Left forelimb (tissue), 1 donor: Measurements from ENCODE around the gene C17orf113.

Source experiments
- DNase-seq: peaks from one replicate; pipeline ENCODE4 v3.0.0-alpha.2; 2018; ENCODE audit warnings: low spot score

Gene C17orf113

DNA sequence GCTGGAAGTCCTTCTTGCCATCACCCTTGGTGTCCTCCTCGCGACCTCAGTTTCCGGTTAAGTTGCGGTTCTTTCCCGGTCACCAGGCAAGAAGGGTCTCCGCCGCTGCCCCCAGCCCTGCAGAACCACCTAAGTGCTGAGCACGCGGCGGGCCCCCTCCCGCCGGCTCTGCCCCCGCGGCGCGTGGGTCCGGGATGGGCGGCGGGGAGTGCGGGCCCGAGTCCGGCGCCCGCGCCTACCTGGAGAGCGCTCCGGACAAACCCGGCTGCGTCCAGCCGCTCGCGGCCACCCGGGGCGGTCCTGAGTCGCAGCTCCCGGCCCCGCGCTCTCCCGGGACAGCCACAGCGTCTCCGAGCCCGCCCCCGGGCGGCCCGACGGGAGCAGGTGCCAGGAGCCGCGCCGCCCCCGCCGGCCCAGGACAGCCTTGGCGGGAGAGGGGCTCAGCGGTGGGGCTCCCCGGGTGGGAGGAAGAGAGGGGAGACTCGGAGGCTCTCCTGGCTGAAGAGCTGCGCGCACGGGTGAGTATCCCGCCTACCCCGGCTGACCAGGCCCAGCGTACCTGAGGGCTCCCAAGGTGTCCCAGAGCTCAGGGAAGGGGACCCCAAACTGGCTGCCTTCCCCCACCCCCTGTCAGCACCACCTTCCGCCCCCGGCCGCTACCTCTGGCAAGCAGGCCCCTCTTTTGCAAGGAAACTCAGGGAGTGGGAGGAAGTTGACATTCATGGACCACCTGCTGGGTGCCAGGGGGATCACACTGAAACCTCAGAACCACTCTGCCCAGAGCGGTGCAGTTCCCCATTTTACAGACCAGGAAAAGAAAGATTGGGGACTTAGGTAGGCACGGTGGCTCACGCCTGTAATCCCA lies 22.2 kb upstream of the C17orf113 start:
- no peak for DNase-seq

DNA sequence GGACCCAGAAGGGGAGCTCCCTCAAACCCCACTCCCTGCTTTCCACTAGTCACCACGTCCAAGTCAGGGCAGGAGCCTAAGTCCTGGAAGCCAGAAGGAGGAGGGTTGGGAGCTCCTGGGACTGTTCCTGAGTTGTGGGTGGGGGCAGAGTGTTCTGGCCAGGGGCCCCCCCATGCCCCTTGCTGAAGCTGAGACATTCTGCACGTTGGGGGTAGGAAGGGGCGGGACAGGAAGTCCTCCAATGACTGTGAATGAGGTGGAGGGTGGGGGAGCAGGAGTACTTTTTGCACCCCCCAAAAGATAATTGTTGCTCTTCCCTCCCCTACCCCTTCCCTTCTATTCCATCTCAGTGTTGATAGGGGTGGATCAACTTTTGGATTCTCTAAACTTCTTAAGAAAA lies 21.4 kb upstream of the C17orf113 start:
- DNase-seq, result no peak

DNA sequence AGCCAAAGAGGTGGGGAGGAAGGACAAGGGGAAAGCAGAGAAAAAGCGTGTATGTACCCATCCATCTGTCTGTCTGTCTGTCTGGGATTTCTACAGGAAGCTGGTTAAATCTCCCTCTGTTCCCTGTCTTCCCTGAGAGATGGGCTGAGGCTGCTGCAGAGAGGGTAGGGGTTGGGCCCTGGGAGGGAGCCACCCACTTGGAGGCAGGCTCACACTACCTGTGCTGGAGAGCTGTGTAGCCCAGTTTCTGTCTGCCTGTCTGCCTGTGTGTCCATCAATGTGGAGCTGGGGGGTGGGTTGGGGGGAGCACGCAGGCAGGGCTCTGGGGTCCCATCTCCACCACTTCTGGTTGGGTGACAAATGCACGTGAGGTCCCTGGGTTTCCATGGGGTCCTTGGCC lies 18.6 kb upstream of the C17orf113 start:
- no peak for DNase-seq

DNA sequence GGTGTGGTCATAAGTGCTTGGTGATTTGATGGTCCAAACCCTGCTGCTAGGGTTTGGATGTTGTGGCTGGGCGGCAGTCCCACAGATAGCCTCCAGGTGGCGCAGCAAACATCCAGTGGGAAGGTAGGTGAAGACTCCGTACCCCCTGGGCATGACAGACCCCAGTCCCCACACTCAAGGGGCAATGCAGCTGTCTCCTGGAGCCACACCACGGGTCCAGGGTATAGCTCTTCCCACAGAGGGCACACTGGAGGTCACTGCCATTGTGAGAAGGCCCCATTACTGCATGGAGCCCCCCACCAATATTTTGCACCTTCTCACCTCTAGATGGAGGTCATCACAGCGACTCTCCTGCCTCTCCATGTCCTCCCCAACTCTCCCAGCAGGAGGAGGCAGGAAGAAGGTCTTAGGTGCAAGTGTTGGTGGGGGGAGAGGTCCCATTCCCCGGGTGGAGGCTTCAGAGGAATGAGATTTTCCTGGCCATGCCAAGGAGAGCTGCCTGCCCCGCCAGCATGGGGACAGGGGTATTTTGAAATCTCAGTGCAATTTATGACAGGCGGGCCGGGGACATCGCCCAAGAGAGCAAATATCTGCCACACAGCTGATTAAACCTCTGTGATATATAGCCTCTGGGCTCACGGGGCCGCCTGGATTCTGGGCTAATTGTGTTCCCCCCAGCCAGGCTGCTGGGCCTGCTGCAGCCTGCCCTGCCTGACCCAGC lies 17.1 kb upstream of the C17orf113 start:
- no peak for DNase-seq

DNA sequence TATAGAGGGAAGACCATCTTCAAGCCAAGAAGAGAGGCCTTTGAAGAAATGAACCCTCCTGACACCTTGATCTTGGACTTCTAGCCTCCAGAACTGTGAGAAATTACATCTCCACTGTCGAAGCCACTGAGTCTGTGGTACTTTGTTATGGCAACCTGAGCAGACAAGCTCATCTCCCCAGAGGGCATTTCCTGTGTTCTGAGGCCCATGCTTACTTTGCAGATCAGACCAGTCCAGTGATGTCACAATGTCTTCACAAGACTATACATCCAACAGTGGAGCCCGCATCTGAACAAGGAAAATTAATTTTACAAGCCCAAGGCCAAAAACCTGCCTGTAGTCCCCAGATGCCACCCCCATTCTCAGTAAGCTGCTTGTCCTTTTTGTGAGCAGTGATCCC lies 14.8 kb upstream of the C17orf113 start:
- DNase-seq, result no peak

DNA sequence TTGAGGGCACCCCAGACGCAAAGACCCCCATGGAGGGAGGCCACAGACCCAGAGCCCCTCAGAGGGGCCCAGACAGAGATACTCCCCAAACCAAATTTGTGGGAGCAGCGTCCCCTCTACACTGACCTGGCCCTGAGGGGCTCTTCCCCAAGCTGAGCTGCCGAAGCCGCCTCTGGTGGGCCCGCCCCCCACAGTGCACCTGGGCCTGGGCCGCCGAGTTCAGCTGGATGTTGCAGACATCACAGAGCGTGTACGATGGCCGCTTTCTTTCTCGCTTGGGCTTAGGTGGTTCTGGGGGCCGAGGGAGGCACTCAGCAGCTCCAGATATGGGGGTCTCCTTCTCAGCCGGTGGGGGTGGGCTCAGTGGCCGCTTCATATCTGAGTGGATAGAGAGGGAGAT lies 12.3 kb upstream of the C17orf113 start:
- DNase-seq, result no peak

DNA sequence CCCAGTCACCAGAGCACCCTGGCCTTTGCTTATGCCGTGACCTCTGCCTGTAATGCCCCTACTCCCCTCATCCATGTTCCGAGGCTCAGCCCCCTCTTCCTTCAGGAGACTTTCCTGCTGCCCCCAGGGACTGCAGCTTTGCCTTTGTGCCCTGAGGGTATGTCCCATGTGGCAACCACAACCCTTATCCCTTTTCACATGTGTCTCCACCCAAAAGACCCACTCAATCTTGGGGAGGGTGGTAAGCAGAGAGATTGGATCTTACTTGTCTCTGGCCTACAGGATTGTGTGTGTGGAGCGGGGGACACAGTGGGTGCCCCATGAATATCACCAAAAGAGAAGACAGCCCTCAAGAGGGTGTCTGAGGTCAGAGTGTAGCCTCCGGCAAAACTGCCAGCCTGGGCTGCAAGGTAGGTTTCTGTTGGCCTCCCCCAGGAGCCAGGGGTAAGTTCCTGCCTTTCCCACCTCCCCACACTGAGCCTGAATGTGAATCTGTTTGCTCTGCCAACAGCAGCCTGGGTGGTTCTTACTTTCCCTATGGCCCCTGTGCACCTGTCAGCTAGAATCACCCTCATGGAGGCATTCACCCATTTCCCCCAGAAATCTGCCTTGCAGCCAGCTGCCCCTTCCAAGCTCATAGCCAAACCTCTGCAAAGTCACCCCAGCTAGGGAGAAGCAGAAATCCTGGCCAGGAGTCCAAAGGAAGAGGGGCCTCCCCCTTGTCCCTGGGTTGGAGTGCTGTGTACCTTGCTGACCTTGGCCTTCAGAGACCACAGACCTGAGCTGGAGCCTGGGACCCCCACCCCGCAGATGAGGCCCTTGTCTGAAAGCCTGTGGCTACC lies 11.5 kb upstream of the C17orf113 start:
- DNase-seq, result no peak

DNA sequence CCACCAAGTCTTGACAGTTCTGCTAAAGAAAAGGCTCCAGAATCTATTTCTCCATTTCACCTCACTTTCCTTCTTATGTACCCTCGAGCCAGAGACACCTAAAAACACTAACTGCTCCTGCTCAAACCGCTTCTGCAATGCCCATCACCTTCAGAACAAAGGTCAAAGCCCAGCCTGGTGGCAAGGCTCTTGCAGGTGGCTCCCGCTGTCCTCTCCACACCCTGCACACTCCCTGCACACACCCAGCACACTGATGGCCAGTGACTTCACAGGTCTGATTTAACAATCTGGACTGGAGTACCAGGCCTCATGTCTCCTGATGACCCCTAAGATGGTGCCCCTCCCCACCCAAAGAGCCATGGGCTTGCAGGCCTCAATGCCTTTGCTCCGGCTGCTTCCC lies 9.8 kb upstream of the C17orf113 start:
- no peak for DNase-seq

DNA sequence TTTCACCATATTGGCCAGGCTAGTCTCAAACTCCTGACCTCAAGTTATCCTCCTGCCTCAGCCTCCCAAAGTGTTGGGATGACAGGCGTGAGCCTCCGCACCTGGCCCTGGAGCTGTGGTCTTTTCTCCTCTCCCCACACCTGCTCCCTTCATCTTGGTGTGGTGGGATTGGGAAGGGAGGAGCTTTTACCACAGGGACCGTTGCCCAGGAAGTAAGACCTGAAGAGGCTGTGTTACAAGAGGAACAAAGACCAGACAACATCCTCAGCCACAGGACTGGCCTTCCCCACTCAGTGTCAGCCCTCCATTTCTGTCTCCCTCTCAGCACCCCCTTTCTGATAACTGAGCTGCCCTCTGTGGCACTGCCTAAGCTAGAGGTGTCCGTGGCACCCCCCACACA lies 9.4 kb upstream of the C17orf113 start:
- DNase-seq, result no peak

DNA sequence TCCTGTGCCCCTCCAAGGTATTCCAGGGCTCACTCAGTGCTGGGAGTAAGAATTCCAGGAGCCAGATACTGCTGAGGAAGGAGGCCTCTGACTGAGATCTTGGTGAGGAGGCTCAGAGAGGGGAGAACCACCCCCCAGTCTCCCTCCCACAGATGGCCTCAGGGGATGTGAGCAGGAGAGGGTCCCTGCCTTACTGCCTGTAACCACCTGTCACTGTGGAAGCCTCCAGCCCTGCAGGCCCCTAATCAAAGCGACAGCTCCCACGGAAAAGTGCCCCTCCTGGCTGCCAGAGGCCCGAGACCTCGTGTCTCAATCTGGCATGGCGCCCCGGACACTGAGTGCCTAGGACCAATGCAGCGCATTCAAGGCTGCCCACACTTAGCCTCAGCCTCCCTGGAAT lies 7.7 kb upstream of the C17orf113 start:
- no peak for DNase-seq

DNA sequence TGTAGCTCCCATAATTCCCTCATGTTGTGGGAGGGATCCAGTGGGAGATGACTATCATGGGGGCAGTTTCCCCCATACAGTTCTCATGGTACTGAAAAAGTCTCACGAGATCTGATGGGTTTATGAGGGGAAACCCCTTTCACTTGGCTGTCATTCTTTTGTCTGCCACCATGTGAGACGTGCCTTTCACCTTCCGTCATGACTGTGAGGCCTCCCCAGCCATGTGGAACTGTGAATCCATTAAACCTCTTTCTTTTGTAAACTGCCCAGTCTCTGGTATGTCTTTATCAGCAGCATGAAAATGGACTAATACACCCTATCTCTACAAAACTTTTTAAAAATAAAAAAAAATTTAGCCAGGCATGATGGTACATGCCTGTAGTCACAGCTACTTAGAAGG lies 6.2 kb upstream of the C17orf113 start:
- no peak for DNase-seq

DNA sequence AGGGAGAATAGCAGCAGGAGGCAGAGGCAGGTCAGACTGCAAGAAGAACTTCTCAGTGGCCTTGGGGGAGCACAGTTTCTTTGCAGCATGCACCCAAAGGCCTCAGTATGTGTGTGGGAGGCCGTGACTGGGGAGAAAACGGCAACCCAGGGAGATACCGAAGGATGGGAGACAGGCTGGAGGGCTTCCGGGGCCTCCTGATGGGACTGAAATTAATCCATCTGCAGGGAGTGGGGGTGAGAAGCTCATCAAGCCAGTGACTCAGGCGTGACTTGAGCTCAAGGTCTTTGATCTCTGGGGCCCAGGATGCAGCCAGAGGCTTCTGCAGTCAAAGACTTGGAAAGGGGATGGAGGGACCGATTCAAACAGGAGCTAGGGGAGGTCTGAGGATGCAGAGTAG lies 5.1 kb upstream of the C17orf113 start:
- no peak for DNase-seq

DNA sequence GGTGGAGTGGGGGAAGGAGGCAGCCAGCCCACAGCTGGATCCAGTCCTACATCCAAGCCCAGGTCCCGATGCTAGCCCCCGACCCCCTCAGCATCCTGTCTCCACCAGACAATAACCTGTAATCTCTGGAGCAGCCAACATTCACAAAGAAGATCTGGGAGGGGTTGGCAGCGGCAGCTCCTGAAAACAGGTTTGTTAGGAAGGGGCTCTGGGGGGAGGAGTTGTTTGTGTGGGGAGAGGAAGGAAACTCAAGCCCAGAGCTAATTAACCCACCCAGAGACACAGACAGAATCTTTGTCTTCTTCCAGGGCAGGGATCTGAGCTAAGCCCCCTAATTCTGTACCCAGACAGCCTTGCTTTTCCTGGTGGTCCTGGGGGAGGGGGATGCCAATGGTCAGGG lies 4.6 kb upstream of the C17orf113 start:
- no peak for DNase-seq

DNA sequence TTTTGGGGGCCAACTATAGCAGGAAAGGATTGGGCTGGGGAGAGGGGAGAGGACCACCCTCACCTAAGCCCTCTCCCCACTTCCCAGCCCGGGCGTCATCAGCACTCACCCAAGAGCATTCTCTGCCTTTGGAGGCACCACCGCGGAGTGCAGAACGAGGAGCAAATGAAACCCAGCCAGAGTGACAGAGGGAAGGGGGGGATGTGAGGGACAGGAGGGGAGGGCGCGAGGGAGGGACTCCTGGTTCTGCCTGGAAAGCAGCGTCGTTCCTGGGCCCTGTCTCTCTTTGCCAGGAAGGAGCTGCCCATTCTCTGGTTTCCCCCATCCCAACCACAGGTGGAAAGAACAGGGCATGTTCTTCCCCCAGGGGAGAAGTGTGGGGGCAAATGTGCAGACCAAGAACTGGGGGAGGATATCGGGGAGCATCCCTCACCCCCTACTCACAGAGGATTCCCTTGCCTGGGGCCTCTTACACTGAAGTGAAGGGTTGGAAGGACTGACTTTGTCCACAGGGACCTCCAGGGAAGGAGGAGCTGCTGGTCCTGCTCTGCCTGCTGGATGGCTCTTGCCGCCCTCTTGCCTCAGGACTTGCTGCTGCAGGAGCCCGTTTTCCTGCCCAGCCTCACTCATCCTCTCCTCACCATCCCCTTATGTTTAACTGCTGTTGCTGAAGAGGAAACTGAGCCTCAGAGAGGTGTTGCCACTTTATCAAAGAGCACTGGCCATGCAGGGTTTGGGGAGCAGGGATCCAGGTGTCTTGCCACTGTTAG lies 3.5 kb upstream of the C17orf113 start:
- DNase-seq, result no peak

DNA sequence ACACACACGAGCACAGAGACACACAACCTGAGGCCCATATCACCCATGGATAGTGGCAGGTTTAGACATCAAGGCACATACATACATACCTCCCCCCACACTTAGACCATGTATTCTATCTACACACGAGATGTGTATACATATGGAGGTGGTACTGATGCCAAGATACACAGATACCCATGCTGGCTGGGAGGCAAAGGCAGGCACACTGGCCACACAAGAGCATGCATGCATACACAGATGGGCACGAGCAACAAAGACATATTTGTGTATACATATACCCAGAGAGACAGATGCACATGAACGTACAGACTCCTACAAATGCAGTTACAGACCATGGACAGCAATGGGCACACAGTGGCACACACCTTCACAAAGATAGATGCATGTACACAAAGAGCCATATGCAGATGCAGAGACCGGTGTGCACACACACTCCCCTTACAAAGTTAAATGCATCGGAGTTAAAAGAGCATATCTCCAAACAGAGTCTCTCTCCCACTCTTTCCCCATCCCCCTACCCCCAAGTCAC lies 2.0 kb upstream of the C17orf113 start:
- DNase-seq, result no peak

DNA sequence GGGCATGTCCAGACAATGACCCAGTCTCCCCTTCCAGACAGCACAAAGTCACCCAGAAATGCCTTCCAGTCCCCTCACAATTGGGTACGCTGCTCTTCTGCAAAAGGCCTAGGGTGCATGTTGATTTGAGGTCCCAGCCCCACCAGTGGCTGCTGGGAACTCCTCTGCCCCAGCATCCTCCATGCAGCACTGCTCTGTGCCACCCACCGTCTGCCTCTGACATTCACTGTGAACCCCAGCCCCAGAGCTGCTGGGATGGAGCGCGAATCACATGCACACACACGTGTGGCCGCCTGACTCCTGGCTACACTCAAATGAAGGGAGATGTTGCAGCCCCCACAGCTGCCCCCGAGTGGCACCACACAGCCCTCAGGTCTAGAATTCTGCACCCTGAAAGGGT lies 1.2 kb upstream of the C17orf113 start:
- no peak for DNase-seq

DNA sequence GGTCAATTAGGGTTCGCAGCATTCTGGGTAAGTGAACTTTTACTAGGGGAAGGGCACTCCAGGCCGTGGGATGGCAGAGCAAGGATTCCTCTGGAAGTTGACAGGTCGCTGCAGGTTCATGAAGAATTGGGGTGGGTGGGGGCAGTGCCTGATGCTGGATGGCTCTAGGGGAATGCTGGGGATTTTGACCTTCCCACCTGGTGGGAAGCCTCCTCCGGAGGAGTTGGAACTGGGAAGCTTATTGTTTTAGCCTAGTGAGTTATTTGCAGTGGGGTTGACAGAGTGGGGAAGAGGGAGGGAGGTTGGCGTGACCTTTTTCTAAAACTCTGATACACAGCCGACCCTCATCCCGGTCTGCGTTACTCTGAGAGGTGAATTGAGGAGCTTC lies 606 bp upstream of the C17orf113 start:
- no peak for DNase-seq

DNA sequence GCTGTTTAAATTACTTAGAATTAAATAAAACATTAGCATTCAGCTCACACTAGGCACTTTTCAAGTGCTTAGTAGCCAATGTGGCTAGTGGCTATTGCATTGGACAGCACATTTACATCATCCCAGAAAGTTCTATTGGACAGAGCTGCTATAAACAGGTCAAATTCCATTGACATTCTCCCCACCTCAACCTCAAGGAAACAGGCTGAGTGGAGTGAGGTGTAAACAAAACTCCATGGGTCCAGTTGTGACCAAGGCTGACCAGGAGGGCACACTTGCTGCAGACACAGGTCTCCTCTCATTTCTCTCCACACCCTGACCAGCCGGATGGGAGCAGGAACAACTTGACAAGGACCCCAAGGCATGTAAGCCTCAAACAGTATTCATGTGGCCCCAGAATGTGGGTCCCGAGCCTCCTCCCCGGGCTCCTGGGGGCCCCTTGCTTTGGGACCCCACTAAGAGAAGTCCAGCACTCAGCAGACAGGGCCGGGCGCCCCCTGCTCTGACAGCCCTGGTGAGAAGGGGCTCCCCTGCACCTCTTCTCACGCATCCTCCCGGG lies 488 bp downstream of the C17orf113 start:
- no peak for DNase-seq

DNA sequence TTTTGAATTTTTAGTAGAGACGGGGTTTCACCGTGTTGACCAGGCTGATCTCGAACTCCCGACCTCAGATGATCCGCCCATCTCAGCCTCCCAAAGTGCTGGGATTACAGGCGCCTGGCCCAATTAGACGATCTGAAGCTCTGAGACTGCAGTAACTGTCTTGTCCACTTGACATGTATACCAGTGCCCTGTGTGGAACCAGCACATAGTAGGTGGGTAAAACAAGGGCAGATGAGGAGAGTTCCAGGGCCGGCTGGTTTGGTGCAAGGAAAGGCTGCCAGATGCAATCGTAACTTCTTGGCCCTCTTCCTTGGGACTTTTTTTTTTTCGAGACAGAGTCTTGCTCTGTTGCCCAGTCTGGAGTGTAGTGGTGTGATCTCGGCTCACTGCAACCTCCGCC lies 3.1 kb downstream of the C17orf113 start:
- DNase-seq, result no peak

DNA sequence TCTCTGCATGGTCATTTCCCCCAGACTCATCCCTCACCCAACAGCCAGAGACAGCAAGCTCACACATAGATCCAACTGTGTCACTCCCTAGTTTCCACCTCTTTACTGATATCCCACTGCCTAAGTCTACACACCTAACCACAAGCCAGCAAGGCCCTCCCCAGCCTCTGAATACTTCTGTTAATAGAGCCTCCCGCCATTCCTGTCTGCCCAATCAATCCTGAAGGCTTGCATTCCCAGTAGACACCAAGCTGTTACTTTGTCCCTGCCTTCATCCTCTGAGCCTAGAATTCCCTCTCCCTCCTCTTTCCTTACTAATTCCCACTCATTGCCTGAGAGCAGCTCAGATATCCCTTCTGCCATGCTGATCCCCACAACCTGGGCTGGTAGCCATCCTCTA lies 4.7 kb downstream of the C17orf113 start:
- DNase-seq, result no peak

DNA sequence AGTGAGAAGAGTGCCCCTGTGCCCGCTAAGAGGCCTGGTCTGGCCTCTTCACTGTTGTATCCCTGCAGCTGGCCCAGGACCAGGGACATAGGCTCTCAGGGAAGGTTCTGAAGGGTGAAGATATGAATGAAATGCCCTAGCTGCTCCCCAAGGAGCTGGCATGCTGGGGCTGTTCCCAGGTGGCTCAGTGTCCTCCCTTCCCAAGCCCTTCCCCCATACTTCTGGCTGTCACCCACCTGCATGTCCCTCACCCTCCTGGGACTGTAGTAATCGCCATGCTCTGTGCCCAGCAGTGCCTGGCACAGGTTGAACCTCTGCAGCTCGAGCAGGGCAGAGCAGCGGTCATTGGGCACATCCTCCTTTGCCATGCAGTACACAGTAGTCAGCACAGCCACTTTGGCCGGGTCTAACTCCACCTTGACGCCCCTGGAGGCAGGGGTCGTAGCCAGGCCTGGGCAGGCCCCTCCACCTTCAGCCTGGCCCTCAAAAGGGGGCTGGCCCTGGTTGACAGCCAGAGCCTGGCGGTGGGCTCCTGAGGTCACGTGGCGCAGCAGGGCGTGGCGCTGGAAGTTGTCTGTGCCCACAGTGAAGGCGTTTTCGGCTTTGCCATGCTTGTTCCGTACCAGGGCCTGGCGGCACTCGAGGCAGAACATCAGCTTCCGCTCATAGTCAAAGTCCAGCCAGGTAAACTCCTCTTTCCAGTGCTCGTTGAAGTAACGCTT lies 7.6 kb downstream of the C17orf113 start:
- DNase-seq, result no peak
